GM20000 (cell line): ENCODE data around the gene SPATA2.

Source experiments
- DNase-seq: peaks from one replicate; pipeline ENCODE4 v3.0.0; 2012; ENCODE audit warnings: low spot score
- CTCF ChIP-seq: IDR thresholded peaks from 2 replicates; pipeline ENCODE4 v1.5.1; 2012; ENCODE audit warnings: mild to moderate bottlenecking, control low read depth; ENCODE audit errors: extremely low read depth, missing control alignments

SPATA2 gene

GRCh38 chr20:49925901-49926454 is 10.6 kb upstream of the SPATA2 start:
- DNase-seq, result no peak
- no peak for TF ChIP-seq CTCF

- no peak for TF ChIP-seq CTCF
- DNase-seq, result no peak
Observed at GRCh38 chr20:49924247-49924646, 8.9 kb upstream of the SPATA2 start.

GRCh38 chr20:49919461-49919860 is 4.1 kb upstream of the SPATA2 start:
- no peak for DNase-seq

GRCh38 chr20:49919009-49919408 is 3.7 kb upstream of the SPATA2 start:
- no peak for TF ChIP-seq CTCF
- DNase-seq, result no peak

More at GRCh38 chr20:49919461-49919860, 4.1 kb upstream of the SPATA2 start:
- no peak for TF ChIP-seq CTCF

- DNase-seq, result no peak
- no peak for TF ChIP-seq CTCF
Observed at GRCh38 chr20:49918446-49918845, 3.1 kb upstream of the SPATA2 start.

GRCh38 chr20:49916146-49917002 is 1.0 kb upstream of the SPATA2 start:
- TF ChIP-seq CTCF, result no peak
- peak; percentile 63 for DNase-seq

- DNase-seq, result no peak
- TF ChIP-seq CTCF, result no peak
Observed at GRCh38 chr20:49915118-49915379, 280 bp downstream of the SPATA2 start.
